ENCODE results near the gene MLH3.

Gene MLH3

DNA sequence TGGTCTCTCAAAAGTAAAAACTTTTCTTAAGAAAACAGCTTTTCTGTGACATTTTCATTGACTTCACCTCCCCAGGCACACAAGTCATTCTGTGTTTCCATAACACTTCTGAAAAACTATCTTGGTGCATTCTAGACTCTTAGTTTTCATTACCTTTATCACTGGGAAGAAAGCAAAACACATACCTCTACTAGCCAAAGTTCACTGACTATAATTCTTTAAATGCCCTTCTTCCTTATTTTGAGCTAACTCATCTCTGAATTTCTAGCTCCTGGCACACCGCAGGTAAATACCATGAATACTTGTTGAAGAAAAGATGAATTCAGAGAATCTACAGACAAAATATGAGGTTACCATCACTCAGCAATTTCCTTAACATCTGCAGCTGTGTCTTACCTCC, 21.1 kb downstream of the MLH3 start:
- DNase-seq (ENCODE audit: low read depth in 1 of 2, low spot score in 1 of 2): no peak
- no peak overlapping the region for H3K27ac ChIP-seq (replicated peaks)
- no peaks in the 10 kb centered on the region for H3K27me3 ChIP-seq (ENCODE audit: insufficient read depth, poor library complexity, severe bottlenecking)
- no peak overlapping the region for H3K4me3 ChIP-seq (replicated peaks; ENCODE audit: insufficient read depth, low read length)
- TF ChIP-seq GABPA (IDR thresholded peaks at IDR 0.05; ENCODE audit: low read depth): no peak

DNA sequence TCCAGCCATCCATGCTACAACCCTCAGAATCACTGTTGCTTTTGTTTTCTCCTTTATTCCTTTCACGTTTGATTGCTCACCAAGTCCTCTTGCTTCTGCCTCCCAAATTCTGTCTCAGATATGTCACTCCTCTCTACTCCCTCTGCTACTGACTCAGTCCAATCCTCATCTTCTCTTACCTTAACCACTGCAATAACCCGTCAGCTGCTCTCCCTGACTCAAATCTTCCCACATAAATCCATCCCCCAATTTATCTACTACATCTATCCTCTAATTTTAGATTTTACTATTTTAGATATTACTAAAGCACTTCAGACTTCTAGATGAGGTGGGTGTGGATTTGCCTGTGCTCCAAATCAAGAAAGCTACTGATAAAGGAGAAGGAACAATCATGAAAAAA, 25.4 kb downstream of the MLH3 start:
- H3K4me3 ChIP-seq (replicated peaks; ENCODE audit: insufficient read depth, low read length): no peak overlapping the region
- no peaks in the 10 kb centered on the region for H3K27me3 ChIP-seq (ENCODE audit: insufficient read depth, poor library complexity, severe bottlenecking)
- no peak for DNase-seq (ENCODE audit: low read depth in 1 of 2, low spot score in 1 of 2)
- TF ChIP-seq POLR2AphosphoS5 (IDR thresholded peaks at IDR 0.05; ENCODE audit: low read depth): no peak
- TF ChIP-seq GABPA (IDR thresholded peaks at IDR 0.05; ENCODE audit: low read depth): no peak
- TF ChIP-seq, protein P1, sequence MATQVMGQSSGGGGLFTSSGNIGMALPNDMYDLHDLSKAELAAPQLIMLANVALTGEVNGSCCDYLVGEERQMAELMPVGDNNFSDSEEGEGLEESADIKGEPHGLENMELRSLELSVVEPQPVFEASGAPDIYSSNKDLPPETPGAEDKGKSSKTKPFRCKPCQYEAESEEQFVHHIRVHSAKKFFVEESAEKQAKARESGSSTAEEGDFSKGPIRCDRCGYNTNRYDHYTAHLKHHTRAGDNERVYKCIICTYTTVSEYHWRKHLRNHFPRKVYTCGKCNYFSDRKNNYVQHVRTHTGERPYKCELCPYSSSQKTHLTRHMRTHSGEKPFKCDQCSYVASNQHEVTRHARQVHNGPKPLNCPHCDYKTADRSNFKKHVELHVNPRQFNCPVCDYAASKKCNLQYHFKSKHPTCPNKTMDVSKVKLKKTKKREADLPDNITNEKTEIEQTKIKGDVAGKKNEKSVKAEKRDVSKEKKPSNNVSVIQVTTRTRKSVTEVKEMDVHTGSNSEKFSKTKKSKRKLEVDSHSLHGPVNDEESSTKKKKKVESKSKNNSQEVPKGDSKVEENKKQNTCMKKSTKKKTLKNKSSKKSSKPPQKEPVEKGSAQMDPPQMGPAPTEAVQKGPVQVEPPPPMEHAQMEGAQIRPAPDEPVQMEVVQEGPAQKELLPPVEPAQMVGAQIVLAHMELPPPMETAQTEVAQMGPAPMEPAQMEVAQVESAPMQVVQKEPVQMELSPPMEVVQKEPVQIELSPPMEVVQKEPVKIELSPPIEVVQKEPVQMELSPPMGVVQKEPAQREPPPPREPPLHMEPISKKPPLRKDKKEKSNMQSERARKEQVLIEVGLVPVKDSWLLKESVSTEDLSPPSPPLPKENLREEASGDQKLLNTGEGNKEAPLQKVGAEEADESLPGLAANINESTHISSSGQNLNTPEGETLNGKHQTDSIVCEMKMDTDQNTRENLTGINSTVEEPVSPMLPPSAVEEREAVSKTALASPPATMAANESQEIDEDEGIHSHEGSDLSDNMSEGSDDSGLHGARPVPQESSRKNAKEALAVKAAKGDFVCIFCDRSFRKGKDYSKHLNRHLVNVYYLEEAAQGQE (IDR thresholded peaks at IDR 0.05; ENCODE audit: insufficient replicate concordance, low read depth): no peak
- TF ChIP-seq SPI1 (IDR thresholded peaks at IDR 0.05; ENCODE audit: borderline replicate concordance, low read depth): no peak
- no peak for TF ChIP-seq CTCF (IDR thresholded peaks at IDR 0.05; ENCODE audit: insufficient read depth, low read length)
- H3K27ac ChIP-seq (replicated peaks): no peak overlapping the region

DNA sequence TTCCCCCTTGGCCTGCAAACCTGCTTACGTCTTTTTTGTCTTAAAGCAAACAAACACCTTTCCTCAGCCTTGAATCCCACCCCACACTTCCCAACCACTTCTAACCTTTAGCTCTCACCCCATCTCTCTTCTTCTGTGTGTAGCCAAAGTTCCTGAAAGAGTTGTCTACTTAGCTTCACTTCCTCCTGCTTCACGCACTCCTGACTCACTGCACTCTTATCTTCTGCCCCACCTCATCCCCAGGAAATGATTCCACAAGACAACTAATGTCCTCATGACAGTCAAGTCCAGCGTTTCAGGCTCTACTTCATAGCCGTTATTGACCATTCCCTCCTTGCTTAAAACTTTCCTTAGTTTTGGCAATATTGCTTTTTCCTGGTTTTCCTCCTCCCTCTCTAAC, 26.2 kb downstream of the MLH3 start:
- H3K4me3 ChIP-seq (replicated peaks; ENCODE audit: insufficient read depth, low read length): no peak overlapping the region
- no peaks in the 10 kb centered on the region for H3K27me3 ChIP-seq (ENCODE audit: insufficient read depth, poor library complexity, severe bottlenecking)
- no peak overlapping the region for H3K27ac ChIP-seq (replicated peaks)
- TF ChIP-seq POLR2AphosphoS5 (IDR thresholded peaks at IDR 0.05; ENCODE audit: low read depth) (no peak), SPI1 (IDR thresholded peaks at IDR 0.05; ENCODE audit: borderline replicate concordance, low read depth) (no peak), CTCF (IDR thresholded peaks at IDR 0.05; ENCODE audit: insufficient read depth, low read length) (no peak), GABPA (IDR thresholded peaks at IDR 0.05; ENCODE audit: low read depth) (no peak)
- TF ChIP-seq, protein P1 (IDR thresholded peaks at IDR 0.05; ENCODE audit: insufficient replicate concordance, low read depth): no peak
- no peak for DNase-seq (ENCODE audit: low read depth in 1 of 2, low spot score in 1 of 2)

DNA sequence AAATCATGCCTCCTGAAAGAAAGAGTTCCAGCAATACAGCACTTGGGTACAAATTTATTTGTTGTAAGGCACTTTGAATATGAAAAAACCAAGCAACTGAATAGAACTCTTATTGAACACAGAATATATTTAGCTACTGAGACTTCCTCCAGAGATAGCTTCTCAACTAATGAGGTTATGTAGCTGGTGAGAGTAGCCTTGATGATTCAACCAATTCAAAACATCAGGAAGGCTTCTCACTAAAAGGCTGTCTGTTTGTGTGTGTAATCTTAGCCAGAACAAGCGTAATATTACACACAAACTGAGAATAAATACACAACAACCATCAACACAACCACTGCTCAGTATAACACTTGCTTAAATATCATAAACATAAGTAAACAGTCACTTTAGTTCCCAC, 28.2 kb downstream of the MLH3 start:
- TF ChIP-seq, protein P1 (IDR thresholded peaks at IDR 0.05; ENCODE audit: insufficient replicate concordance, low read depth): no peak
- TF ChIP-seq GABPA (IDR thresholded peaks at IDR 0.05; ENCODE audit: low read depth): no peak
- TF ChIP-seq CTCF (IDR thresholded peaks at IDR 0.05; ENCODE audit: insufficient read depth, low read length): no peak
- TF ChIP-seq SPI1 (IDR thresholded peaks at IDR 0.05; ENCODE audit: borderline replicate concordance, low read depth): no peak
- TF ChIP-seq POLR2AphosphoS5 (IDR thresholded peaks at IDR 0.05; ENCODE audit: low read depth): no peak
- no peak for DNase-seq (ENCODE audit: low read depth in 1 of 2, low spot score in 1 of 2)
- H3K4me3 ChIP-seq (replicated peaks; ENCODE audit: insufficient read depth, low read length): no peak overlapping the region
- no peak overlapping the region for H3K27ac ChIP-seq (replicated peaks)
- H3K27me3 ChIP-seq (ENCODE audit: insufficient read depth, poor library complexity, severe bottlenecking): no peaks in the 10 kb centered on the region
